ENCODE data around the gene ALOX12.

ALOX12 gene

DNA sequence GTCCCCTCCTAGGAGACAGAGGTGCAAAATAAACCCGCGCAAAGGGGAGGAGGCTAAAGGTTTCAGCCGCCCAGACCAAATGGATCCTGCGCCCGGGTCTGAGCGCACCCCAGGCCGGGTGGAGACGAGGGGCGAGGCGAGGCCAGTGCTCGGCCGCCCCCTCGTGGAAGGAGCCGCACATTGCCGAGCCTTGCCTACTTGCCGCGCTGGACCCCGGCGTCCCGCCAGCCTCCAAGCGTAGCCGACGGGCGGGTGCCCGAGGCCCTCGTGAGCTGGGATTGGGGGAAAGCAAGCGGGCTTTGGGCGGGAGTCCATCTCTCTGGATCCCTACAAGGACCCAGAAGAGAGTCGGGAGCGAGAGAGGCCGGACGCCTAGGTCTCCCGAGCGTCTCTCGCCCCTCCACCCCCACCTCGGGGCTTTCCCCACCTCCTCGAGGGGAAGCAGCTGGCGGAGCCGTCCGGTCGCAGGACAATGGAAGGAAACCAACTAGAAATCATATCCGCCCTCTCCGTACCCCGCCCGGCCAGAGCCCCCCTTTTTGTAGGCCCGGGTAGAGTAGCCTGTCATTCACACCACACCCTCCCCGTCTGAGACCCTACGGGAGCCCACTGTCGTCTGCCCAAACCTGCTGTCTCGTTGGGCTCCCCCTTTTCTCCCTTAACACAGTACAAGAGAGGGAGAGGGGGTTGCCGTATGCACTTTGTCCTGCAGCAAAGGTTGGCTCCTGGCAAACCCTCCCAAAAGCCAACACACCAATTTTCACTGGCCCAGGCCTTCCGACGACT lies 26.3 kb downstream of the ALOX12 start:
- DNase-seq (ENCODE audit: low read depth in 2 of 3, low spot score in 2 of 3) = peak in 2 of 3 experiments; percentile 74 to 75

DNA sequence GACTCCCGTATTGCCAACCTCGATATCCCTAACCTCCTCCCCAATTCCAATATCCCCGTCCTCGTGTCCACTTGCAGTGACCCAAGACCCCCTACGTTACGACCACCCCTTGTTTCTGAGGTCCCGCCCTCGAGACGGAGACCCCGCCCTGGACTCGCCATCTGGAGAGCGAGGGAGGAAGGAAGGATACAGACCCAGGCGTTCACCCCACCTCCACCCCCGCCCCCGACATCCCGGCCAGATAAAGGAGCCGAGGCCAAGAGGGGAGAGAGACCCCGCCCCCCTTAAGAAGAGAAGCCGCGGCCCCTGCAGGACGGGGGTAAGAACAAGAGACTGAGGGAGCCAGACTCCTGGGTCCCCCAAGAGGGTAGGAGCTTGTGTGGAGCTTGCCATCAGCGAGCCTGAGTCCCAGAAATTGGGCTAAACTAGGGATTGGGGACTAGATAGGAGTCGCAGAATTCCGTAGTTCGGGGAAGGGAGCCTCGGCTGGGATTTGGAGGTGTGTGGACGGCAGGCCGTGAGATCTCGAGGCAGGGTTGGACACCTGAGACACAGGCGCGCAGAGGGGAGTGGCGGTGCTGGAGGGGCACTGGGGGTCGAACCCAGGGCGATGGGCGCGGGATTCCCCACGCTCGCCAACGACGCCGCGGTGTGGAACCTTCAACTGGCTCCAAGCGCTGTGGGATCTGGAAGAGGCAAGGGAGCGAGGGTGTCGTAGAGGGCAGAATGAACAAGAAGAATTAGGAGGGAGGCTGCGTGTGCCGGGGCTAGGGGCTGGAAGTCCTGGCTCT lies 27.1 kb downstream of the ALOX12 start, which contains the start of gene BCL6B:
Gene BCL6B, plus strand, starts transcription at position 270 of the 791 bp plus-strand sequence. CDS start 622 bp downstream, outside the sequence.
- DNase-seq (ENCODE audit: low read depth in 2 of 3, low spot score in 2 of 3) = no peak

DNA sequence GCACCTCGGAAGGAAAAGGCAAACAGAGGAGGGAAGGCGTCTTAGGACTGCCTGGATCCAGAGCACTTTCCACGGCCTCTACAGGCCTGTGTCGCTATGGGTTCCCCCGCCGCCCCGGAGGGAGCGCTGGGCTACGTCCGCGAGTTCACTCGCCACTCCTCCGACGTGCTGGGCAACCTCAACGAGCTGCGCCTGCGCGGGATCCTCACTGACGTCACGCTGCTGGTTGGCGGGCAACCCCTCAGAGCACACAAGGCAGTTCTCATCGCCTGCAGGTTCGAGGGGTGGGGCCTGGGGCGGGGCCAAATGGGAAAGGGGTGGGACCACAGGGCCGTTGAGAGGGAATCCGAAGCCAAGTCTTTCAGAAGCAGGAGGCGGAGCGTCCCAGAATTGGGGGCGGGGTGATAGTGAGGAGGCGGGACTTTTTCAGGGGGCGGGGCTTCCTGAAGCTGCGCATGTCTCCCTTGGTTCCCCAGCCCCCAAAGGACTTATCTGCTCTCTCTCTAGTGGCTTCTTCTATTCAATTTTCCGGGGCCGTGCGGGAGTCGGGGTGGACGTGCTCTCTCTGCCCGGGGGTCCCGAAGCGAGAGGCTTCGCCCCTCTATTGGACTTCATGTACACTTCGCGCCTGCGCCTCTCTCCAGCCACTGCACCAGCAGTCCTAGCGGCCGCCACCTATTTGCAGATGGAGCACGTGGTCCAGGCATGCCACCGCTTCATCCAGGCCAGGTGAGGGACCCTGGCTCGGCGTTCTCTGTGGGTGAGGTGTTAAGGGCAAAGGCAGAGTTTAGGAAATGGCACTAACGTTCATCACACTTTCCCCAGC lies 27.9 kb downstream of the ALOX12 start:
- peak in 2 of 3 experiments; percentile 87 to 93 for DNase-seq (ENCODE audit: low read depth in 2 of 3, low spot score in 2 of 3)

DNA sequence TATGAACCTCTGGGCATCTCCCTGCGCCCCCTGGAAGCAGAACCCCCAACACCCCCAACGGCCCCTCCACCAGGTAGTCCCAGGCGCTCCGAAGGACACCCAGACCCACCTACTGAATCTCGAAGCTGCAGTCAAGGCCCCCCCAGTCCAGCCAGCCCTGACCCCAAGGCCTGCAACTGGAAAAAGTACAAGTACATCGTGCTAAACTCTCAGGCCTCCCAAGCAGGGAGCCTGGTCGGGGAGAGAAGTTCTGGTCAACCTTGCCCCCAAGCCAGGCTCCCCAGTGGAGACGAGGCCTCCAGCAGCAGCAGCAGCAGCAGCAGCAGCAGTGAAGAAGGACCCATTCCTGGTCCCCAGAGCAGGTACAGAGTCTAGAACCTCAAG lies 28.5 kb downstream of the ALOX12 start:
- no peak for DNase-seq (ENCODE audit: low read depth in 2 of 3, low spot score in 2 of 3)

DNA sequence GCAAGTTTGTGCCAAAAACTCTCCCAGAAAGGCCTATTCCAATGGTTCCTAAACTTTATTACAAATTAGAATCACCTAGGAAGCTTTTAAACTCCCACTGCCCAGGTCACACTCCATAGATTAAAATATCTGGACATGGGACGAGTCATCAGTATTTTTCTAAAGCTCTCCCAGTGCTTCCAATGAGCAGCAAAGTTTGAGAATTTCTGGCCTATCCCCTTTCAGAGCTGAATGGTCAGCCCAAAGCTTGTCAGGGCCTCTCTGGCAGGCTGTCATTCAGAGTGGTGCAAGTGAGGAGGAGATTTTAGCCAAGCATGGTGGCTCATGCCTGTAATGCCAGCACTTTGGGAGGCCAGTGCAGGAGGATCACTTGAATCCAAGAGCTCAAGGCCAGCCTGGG lies 29.4 kb downstream of the ALOX12 start:
- no peak for DNase-seq (ENCODE audit: low read depth in 2 of 3, low spot score in 2 of 3)

DNA sequence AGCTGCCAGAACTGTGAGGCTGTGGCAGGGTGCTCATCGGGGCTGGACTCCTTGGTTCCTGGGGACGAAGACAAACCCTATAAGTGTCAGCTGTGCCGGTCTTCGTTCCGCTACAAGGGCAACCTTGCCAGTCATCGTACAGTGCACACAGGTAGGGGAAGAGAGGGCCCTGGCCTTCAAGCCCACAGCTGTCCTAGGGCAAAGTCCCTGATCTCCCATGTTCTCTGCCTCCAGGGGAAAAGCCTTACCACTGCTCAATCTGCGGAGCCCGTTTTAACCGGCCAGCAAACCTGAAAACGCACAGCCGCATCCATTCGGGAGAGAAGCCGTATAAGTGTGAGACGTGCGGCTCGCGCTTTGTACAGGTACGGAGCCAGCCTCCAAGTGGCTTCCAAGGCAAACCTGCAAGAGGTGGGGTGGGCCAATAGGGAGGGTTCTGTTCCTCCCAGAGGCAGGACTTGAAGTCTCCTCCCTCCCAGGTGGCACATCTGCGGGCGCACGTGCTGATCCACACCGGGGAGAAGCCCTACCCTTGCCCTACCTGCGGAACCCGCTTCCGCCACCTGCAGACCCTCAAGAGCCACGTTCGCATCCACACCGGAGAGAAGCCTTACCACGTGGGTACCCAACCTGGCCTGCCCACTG lies 30.7 kb downstream of the ALOX12 start:
- no peak for DNase-seq (ENCODE audit: low read depth in 2 of 3, low spot score in 2 of 3)

DNA sequence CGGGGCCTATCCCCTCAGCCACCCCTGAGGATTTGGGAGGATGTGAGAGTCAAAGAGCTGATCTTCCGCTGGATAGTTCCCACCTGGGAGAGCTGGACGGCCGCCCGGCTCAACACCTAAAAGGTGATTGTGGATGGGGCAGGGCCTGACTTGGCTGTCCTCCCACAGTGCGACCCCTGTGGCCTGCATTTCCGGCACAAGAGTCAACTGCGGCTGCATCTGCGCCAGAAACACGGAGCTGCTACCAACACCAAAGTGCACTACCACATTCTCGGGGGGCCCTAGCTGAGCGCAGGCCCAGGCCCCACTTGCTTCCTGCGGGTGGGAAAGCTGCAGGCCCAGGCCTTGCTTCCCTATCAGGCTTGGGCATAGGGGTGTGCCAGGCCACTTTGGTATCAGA lies 31.5 kb downstream of the ALOX12 start:
- no peak for DNase-seq (ENCODE audit: low read depth in 2 of 3, low spot score in 2 of 3)

DNA sequence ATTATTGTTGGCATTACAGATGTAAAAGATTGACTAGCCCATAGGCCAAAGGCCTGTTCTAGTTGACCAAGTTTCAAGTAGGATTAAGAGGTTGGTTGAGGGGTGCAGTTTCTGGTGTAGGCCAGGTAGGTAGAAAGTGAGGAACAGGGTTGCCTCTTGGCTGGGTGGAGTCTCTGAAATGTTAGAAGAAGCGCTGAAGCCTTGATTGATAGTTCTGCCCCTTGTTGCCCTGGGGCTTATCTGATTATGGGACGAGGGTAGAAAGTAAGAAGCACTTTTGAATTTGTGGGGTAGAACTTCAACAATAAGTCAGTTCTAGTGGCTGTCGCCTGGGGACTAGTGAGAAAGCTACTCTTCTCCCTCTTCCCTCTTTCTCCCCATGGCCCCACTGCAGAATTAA lies 33.2 kb downstream of the ALOX12 start:
- DNase-seq (ENCODE audit: low read depth in 2 of 3, low spot score in 2 of 3) = no peak

DNA sequence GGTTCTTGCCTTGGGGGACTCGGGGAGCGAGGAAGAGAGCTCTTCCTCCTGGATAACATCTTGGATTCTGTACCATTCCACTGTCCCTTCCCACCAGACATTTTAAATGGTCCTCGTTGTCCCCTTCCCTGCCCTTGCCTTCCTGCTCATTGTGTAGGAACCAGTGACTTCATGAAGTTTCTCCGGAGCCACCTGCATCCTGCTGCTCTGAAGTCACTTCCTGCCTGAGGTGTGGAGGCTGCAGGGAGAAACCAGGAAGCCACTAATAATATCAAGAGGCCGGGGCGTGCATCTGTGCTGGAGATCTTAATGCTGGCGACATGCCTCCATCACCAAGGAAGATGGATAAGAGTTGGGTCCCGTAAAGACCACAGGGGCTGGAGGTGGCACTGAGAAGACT lies 33.8 kb downstream of the ALOX12 start:
- peak in 1 of 3 experiments; percentile 10 for DNase-seq (ENCODE audit: low read depth in 2 of 3, low spot score in 2 of 3)

DNA sequence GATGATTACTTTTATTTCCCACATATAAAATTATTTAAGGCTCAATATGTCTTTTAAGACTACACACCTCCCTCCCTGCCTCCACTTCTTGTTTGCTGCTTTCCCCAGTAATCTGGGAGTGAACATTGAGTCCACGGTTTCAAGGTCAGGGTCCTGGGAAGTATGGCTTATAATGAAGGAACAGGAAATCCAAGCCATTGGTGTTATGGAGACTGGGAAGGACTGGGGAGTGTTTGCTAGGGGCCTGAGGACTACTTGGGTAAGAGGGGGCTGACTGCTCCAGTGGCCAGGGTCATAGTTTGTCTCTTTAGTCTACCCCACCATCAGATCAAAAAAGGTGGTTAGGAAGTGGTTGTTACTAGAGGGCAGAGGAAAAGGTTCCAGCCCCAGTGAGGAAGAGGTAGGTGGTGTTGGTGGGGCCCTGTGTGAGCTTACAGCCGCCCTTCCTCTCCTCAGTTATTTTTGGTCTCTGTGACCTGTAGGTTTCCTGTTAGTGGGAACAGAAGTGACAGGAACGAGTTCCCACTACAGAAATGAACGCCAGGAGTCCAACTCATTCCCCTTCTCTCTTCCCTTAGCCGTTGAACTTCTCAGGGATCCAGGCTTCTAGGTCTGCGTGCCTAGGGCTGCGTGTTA lies 39.2 kb downstream of the ALOX12 start:
- no peak for DNase-seq (ENCODE audit: low read depth in 2 of 3, low spot score in 2 of 3)

DNA sequence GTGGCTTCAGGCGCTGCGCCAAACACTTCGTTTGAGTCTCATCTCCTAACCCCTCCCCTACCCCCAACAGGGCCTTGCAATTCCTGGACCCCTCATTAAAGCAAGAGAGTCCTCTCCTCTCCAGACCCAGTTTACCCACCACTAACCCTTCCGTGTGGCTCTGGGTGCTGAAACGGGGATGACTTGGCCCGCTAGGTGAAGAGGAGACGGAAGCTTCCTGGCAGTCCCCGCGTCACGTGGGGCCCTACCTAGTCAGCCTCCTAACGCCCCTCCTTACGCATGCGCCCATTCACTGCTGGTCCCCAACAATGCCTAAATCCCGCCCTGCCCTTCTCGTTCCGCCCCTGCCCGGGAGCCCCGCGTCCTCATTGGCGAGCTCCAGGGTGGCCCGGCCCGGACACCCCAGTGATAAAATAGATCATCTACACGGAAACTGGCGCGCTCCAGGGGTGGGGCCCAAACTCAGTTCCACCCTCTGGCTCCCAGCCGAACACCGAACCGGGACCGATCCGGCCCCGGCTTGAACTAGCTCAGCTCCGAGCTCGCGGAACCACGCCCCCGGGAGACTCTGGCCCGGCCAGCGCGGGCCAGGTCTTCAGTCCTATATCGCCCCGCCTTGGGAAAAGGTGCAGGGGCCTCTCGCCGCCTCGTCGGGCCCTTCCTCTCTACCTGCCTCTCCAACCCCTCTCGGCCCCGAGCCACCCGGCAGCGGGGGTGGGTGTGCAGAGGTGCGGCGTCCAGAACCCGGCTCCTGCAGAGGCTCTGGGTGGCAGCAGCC lies 39.9 kb downstream of the ALOX12 start, which contains the start of gene SLC16A13:
Gene SLC16A13, plus strand, starts transcription at position 425 of the 778 bp plus-strand sequence. CDS start 368 bp downstream, outside the sequence.
- peak in 2 of 3 experiments; percentile 92 to 95 for DNase-seq (ENCODE audit: low read depth in 2 of 3, low spot score in 2 of 3)

DNA sequence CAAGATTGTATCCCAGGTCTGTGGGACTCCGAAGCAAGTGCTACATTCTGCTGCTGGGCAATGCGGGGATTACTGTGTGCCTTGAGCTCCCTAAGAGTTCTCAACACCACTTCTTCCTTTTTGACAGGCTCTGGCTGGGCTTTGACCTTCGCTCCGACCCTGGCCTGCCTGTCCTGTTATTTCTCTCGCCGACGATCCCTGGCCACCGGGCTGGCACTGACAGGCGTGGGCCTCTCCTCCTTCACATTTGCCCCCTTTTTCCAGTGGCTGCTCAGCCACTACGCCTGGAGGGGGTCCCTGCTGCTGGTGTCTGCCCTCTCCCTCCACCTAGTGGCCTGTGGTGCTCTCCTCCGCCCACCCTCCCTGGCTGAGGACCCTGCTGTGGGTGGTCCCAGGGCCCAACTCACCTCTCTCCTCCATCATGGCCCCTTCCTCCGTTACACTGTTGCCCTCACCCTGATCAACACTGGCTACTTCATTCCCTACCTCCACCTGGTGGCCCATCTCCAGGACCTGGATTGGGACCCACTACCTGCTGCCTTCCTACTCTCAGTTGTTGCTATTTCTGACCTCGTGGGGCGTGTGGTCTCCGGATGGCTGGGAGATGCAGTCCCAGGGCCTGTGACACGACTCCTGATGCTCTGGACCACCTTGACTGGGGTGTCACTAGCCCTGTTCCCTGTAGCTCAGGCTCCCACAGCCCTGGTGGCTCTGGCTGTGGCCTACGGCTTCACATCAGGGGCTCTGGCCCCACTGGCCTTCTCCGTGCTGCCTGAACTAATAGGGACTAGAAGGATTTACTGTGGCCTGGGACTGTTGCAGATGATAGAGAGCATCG lies 42.4 kb downstream of the ALOX12 start:
- no peak for DNase-seq (ENCODE audit: low read depth in 2 of 3, low spot score in 2 of 3)

DNA sequence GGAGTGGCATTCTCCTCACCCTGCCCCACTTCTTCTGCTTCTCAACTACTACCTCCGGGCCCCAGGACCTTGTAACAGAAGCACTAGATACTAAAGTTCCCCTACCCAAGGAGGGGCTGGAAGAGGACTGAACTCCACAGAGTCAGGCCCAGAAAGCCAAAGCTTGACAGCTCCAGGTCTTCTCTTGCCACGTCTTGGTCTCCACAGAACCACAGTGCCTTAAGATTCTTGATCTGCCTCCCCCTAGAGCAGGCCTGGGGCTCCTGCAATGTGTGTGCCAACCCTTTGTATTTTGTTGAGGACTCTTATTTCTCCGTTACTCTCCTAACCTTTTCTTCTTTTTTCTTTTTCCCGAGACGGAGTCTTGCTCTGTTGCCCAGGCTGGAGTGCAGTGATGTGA lies 44.0 kb downstream of the ALOX12 start:
- no peak for DNase-seq (ENCODE audit: low read depth in 2 of 3, low spot score in 2 of 3)

DNA sequence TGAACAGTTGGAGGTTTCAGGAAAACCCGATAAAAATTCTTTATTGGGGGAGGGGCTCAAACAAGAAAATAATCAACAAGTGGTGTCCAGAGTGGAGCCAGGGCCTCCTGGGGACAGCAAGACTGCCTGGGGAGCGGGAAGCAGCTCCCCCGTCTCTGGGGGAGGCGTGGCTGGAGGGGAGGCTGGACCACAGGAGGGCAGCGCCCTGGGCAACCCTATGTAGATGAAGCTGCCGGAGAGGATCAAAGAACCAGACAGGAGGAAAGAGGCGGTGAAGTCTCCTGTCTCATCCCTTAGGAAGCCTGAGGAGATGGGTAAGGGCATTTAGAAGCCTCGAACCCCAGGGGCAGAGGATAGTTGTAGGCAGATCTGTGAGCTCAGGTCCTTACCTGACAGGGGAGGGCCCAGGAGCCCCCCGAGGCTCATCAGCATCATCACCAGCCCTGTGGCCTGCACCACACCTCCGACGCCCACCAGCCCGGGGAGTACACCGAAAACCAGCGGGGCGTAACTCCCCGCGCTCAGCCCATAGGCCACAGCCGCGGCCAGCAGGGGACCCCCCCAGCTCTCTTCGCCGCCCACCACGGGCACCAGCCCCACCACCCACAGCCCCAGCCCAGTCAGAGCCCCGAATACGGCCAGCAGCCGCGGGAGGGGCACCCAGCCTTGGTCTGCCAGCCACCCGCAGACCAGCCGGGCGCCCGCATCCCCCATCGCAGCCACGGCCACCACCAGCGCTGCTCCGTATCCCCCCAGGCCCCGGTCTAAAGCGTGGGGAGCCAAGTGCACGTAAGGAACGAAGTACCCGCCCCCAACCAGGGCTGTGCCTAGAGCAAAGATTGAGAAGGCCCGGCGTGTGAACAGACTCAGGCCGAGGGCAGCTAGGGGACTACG lies 46.0 kb downstream of the ALOX12 start:
- no peak for DNase-seq (ENCODE audit: low read depth in 2 of 3, low spot score in 2 of 3)

DNA sequence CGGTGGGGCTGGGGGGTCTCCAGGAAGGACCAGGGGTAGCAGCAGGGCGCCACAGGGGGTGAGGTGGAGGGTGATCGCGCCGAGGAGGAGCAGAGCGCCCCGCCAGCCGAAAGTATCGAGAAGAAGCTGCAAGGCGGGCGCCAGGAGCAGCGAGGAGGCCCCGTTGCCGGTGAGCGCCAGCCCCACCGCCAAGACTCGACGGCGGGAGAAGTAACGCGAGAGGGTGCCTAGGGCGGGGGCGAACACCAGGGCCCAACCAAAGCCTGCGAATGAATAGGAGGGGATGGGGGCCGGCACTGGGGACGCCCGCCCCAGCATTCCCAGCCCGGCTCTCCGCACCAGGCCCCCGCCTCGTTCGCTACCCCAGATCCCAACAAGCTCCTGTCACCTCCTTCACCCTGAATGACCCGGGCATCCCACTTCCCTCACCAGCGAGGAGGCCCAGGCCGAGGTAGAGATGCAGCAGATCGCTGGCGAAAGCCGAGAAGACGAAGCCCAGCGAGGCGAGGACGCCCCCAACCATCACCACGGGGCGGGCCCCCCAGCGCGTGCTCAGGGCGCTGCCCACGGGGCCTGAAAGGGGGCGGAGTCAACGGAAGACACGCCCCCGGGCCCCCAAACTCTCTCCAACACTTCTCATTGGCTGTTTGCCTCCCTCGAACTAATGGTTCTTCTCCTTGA lies 46.8 kb downstream of the ALOX12 start:
- peak in 1 of 3 experiments; percentile 18 for DNase-seq (ENCODE audit: low read depth in 2 of 3, low spot score in 2 of 3)

DNA sequence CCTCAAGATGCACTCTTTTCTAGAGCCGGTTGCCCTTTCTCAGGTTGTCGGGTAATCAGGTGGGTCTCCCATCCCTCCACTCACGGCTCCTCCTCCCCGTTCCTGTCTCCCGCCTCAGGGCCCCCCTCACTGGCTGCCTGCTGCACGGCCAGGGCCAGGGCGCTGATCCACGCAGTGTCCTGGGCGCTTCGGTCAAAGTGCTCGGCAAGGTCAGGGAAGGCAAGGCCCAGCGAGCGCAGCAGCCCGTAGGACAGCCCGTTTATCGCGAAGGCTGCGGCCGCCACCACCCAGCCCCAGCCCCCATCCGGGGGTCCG lies 47.3 kb downstream of the ALOX12 start:
- peak in 1 of 3 experiments; percentile 22 for DNase-seq (ENCODE audit: low read depth in 2 of 3, low spot score in 2 of 3)

DNA sequence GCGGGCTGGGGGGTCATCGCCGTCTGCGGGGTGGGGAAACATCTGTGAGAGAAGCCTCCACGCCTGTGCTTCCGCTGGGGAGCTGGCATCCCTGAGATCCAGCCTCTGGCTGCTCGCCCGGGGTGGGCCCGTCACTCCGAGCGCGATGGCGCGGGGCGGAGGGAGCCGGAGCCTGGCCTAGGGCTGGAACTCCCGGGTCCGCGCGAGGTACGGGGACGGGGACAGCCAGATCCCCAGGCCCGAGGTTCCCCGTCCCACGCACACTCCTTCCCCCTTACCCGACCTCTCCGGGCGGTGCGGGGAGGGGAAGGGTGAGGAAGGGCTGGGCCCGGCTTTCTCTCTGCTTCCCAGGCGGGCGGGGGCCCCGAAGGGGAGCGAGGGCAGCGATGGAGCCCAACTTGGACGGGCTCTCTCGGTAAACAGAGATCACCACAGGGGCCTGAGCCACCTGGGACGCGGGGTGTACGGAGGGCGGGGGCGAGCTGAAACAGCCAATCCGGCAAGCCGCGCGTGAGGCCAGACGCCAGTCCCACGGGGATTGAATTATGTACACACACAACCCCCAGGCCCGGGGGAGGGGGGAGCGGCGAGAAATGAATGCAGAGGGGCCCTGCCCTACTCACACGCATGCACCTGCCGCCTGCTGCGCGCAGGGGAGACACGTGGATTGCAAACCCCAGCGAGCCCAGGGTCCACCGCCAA lies 47.8 kb downstream of the ALOX12 start, which contains the start of gene SLC16A11:
Gene SLC16A11, minus strand, starts transcription at position 596 of the 702 bp plus-strand sequence. Its CDS starts 579 bp downstream, at position 17.
- DNase-seq (ENCODE audit: low read depth in 2 of 3, low spot score in 2 of 3) = no peak

Data from activated CD8-positive, alpha-beta memory T cell treated with anti-CD3 and anti-CD28 coated beads for 48 hours (primary cell).